ENCODE data around the gene COMMD6. TPM values are rescaled to one million over a fixed set of nuclear protein-coding genes. Genes with fewer than 3 reads are reported as not detected.

Gene COMMD6
- total and polyA plus RNA-seq, 2 donors (not counting 1 experiment from before 2014, with no cell fraction given) = 89.7 to 125 TPM

- H3K79me2 ChIP-seq (ENCODE audit: control insufficient read depth, insufficient read depth, low read length) = no peaks in the 10 kb centered on the region
These were observed 25.4 kb downstream of the COMMD6 start for GRCh38 chr13:75512253-75512652.

GRCh38 chr13:75511051-75511625, 26.5 kb downstream of the COMMD6 start:
- H4K20me1 ChIP-seq (ENCODE audit: control insufficient read depth, extremely low read depth, insufficient read depth, low read length) = no peaks in the 10 kb centered on the region
- H3K27ac ChIP-seq (ENCODE audit: insufficient read depth, low read length) = no peak overlapping the region
- TF ChIP-seq CTCF (conservative IDR thresholded peaks at IDR 0.05 in 1 of 2, IDR thresholded peaks at IDR 0.05 in 1 of 2; ENCODE audit: low read depth in 1 of 2, low read length in 2 of 2) (no peak), EZH2 (IDR thresholded peaks at IDR 0.05; ENCODE audit: low read length, missing control alignments) (no peak)
- no peak overlapping the region for H3K4me2 ChIP-seq (ENCODE audit: extremely low read depth, insufficient read depth, low read length)
- H2AFZ ChIP-seq (ENCODE audit: low read length) = no peak overlapping the region
- H3K36me3 ChIP-seq (ENCODE audit: control insufficient read depth, insufficient read depth, low read length) = no peaks in the 10 kb centered on the region
- DNase-seq (ENCODE audit: low read depth in 2 of 2) = no peak
- no peaks in the 10 kb centered on the region for H3K4me1 ChIP-seq (ENCODE audit: control insufficient read depth, extremely low read depth, insufficient read depth, low read length)
- no peaks in the 10 kb centered on the region for H3K9me3 ChIP-seq (ENCODE audit: control insufficient read depth, insufficient read depth, low read depth, low read length)
- H3K27me3 ChIP-seq (ENCODE audit: control insufficient read depth, insufficient read depth, low read length) = no peaks in the 10 kb centered on the region
- H3K9ac ChIP-seq (ENCODE audit: insufficient read depth, low read length) = no peak overlapping the region
- H3K4me3 ChIP-seq (replicated peaks in 1 of 4; ENCODE audit: control extremely low read depth in 1 of 4, insufficient read depth in 1 of 4, low read depth in 3 of 4, low read length in 4 of 4) = no peak overlapping the region
- no peaks in the 10 kb centered on the region for H3K79me2 ChIP-seq (ENCODE audit: control insufficient read depth, insufficient read depth, low read length)

More at GRCh38 chr13:75512253-75512652, 25.4 kb downstream of the COMMD6 start:
- DNase-seq (ENCODE audit: low read depth in 2 of 2) = no peak
- Histone ChIP-seq H3K4me2 (ENCODE audit: extremely low read depth, insufficient read depth, low read length) (no peak overlapping the region), H3K27me3 (ENCODE audit: control insufficient read depth, insufficient read depth, low read length) (no peaks in the 10 kb centered on the region), H3K9me3 (ENCODE audit: control insufficient read depth, insufficient read depth, low read depth, low read length) (no peaks in the 10 kb centered on the region), H3K27ac (ENCODE audit: insufficient read depth, low read length) (no peak overlapping the region), H3K36me3 (ENCODE audit: control insufficient read depth, insufficient read depth, low read length) (no peaks in the 10 kb centered on the region), H2AFZ (ENCODE audit: low read length) (no peak overlapping the region), H4K20me1 (ENCODE audit: control insufficient read depth, extremely low read depth, insufficient read depth, low read length) (no peaks in the 10 kb centered on the region), H3K4me3 (replicated peaks in 1 of 4; ENCODE audit: control extremely low read depth in 1 of 4, insufficient read depth in 1 of 4, low read depth in 3 of 4, low read length in 4 of 4) (no peak overlapping the region), H3K9ac (ENCODE audit: insufficient read depth, low read length) (no peak overlapping the region), H3K4me1 (ENCODE audit: control insufficient read depth, extremely low read depth, insufficient read depth, low read length) (no peaks in the 10 kb centered on the region)
- TF ChIP-seq EZH2 (IDR thresholded peaks at IDR 0.05; ENCODE audit: low read length, missing control alignments) (no peak), CTCF (conservative IDR thresholded peaks at IDR 0.05 in 1 of 2, IDR thresholded peaks at IDR 0.05 in 1 of 2; ENCODE audit: low read depth in 1 of 2, low read length in 2 of 2) (no peak)

GRCh38 chr13:75508002-75508548, 29.6 kb downstream of the COMMD6 start:
- H3K9me3 ChIP-seq (ENCODE audit: control insufficient read depth, insufficient read depth, low read depth, low read length) = no peaks in the 10 kb centered on the region
- TF ChIP-seq CTCF (conservative IDR thresholded peaks at IDR 0.05 in 1 of 2, IDR thresholded peaks at IDR 0.05 in 1 of 2; ENCODE audit: low read depth in 1 of 2, low read length in 2 of 2) (no peak), EZH2 (IDR thresholded peaks at IDR 0.05; ENCODE audit: low read length, missing control alignments) (no peak)
- no peak overlapping the region for H3K4me3 ChIP-seq (replicated peaks in 1 of 4; ENCODE audit: control extremely low read depth in 1 of 4, insufficient read depth in 1 of 4, low read depth in 3 of 4, low read length in 4 of 4)
- no peaks in the 10 kb centered on the region for H4K20me1 ChIP-seq (ENCODE audit: control insufficient read depth, extremely low read depth, insufficient read depth, low read length)
- no peak overlapping the region for H2AFZ ChIP-seq (ENCODE audit: low read length)
- H3K9ac ChIP-seq (ENCODE audit: insufficient read depth, low read length) = no peak overlapping the region
- H3K4me1 ChIP-seq (ENCODE audit: control insufficient read depth, extremely low read depth, insufficient read depth, low read length) = no peaks in the 10 kb centered on the region
- H3K27ac ChIP-seq (ENCODE audit: insufficient read depth, low read length) = no peak overlapping the region
- H3K4me2 ChIP-seq (ENCODE audit: extremely low read depth, insufficient read depth, low read length) = no peak overlapping the region
- no peaks in the 10 kb centered on the region for H3K79me2 ChIP-seq (ENCODE audit: control insufficient read depth, insufficient read depth, low read length)
- H3K27me3 ChIP-seq (ENCODE audit: control insufficient read depth, insufficient read depth, low read length) = no peaks in the 10 kb centered on the region
- DNase-seq (ENCODE audit: low read depth in 2 of 2) = no peak
- no peaks in the 10 kb centered on the region for H3K36me3 ChIP-seq (ENCODE audit: control insufficient read depth, insufficient read depth, low read length)
